Dermis lymphatic vessel endothelial cell (primary cell): ENCODE data around the gene PPDPF. TPM values are rescaled to one million over a fixed set of nuclear protein-coding genes. Genes with fewer than 3 reads are reported as not detected.

ENCODE experiments used
- total RNA-seq: library from RNA; depleted of rRNA; stranded (reverse); fragments of >200 nt; gene quantifications from 2 replicates; pipeline ENCODE4 v1.2.1, GENCODE V29; 2014

PPDPF gene, protein sequence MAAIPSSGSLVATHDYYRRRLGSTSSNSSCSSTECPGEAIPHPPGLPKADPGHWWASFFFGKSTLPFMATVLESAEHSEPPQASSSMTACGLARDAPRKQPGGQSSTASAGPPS
- total RNA-seq: 13.2 and 14.0 TPM in 2 replicates

GRCh38 chr20:63520504-63520933, at the start of gene PPDPF:
Gene PPDPF (plus strand): TSS chr20:63520765. CDS start chr20:63521309, 544 bp downstream.

GRCh38 chr20:63471981-63472831, 48.4 kb upstream of the PPDPF start, which contains the start of gene KCNQ2:
Gene KCNQ2 (minus strand): TSS chr20:63472655. CDS start chr20:63472463, 192 bp downstream.

DNA sequence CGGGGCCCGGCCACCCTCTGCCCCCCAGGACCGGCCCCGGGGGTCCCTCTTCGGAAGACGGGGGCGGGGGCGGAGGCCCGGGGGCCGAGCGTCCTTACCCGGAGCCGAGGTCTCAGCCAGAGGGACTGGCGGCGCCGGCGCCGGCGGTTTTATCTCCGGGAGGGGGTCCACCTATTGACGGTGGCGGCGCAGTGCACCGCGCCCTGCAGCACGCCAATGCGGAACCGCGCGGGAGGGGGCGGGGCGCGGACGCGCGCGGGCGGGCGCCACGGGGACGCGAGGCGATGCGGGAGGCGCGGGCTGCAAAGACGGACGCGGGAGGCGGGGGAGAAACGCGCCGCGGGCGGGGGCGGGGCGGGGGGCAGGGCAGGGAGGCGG, 21.6 kb upstream of the PPDPF start, which contains the start of gene EEF1A2:
TSS of gene EEF1A2 (minus strand) at position 124 of the 378 bp plus-strand sequence. CDS start 1,320 bp downstream, outside the sequence.

GRCh38 chr20:63536997-63537524, 16.5 kb downstream of the PPDPF start, which contains the start of gene PTK6:
Gene PTK6 (minus strand): TSS chr20:63537376. CDS start chr20:63537314, 62 bp downstream.

GRCh38 chr20:63547725-63548480, 27.3 kb downstream of the PPDPF start, which contains the start of gene SRMS:
Gene SRMS (minus strand): TSS chr20:63547749. CDS start chr20:63547463, 286 bp downstream.

GRCh38 chr20:63553933-63554290, 33.3 kb downstream of the PPDPF start, which contains the start of gene FNDC11:
Gene FNDC11 (plus strand): TSS chr20:63554159. CDS start chr20:63555664, 1,505 bp downstream.

Other genes starting within 250 kb of the PPDPF start
- gene ARFGAP1, start 248.0 kb upstream of the PPDPF start, total RNA-seq: 35.5 and 35.9 TPM in 2 replicates
- not detected in 2 replicates for gene COL20A1, start 227.6 kb upstream of the PPDPF start, total RNA-seq
- 0.09 TPM in 1 of 2 replicates, not detected in the other for gene CHRNA4, start 159.4 kb upstream of the PPDPF start, total RNA-seq
- not detected in 2 replicates for gene KCNQ2, start 48.1 kb upstream of the PPDPF start, total RNA-seq
- 5.8 and 7.9 TPM in 2 replicates for gene EEF1A2, start 21.7 kb upstream of the PPDPF start, total RNA-seq
- gene PTK6, start 16.6 kb downstream of the PPDPF start, total RNA-seq: under 0.01 TPM in 1 of 2 replicates, not detected in the other
- gene SRMS, start 27.0 kb downstream of the PPDPF start, total RNA-seq: not detected in 2 replicates
- gene FNDC11, start 33.4 kb downstream of the PPDPF start, total RNA-seq: 1.2 and 2.1 TPM in 2 replicates
- gene HELZ2, start 53.5 kb downstream of the PPDPF start, total RNA-seq: 22.0 and 26.4 TPM in 2 replicates
- gene GMEB2, start 106.3 kb downstream of the PPDPF start, total RNA-seq: 6.0 and 6.9 TPM in 2 replicates
- 0.43 and 0.76 TPM in 2 replicates for gene STMN3, start 132.7 kb downstream of the PPDPF start, total RNA-seq
- gene RTEL1, start 137.5 kb downstream of the PPDPF start, total RNA-seq: 4.7 and 5.6 TPM in 2 replicates
- 1.3 and 1.8 TPM in 2 replicates for gene TNFRSF6B, start 175.9 kb downstream of the PPDPF start, total RNA-seq
- 27.6 and 35.8 TPM in 2 replicates for gene ARFRP1, start 187.2 kb downstream of the PPDPF start, total RNA-seq
- gene ZGPAT, start 187.3 kb downstream of the PPDPF start, total RNA-seq: 14.4 and 14.6 TPM in 2 replicates
- gene LIME1, start 215.9 kb downstream of the PPDPF start, total RNA-seq: 0.86 and 0.87 TPM in 2 replicates
- gene SLC2A4RG, start 219.0 kb downstream of the PPDPF start, total RNA-seq: 5.5 and 6.4 TPM in 2 replicates